OCI-LY1 (cell line): ENCODE measurements around the gene CDKN3.
A peak's percentile ranks its signal among the peaks of the same experiment; 100 is the strongest.
"Not testable (repeated sequence)": the region's sequence is repeated elsewhere in the genome, so short reads cannot be mapped to it uniquely, and the experiment has no call there.

ENCODE experiments used
- H2AFZ ChIP-seq: fragments of 200-600 bp; sonication (generic), shearing (Covaris generic); 2 replicates; pipeline ENCODE4 v1.6.0; 2014; ENCODE audit warnings: antibody characterized with exemption, mild to moderate bottlenecking, low read length
- H3F3A ChIP-seq: fragments of 200-600 bp; sonication (generic), shearing (Covaris generic); 2 replicates; pipeline ENCODE4 v1.6.0; 2014; ENCODE audit warnings: mild to moderate bottlenecking, antibody characterized with exemption, low read length, moderate library complexity; ENCODE audit not compliant: insufficient read depth
- H3K27ac ChIP-seq: fragments of 200-600 bp; sonication (generic); 2 replicates; pipeline ENCODE4 v1.5.1; 2014; ENCODE audit warnings: low read length, mixed run types, mild to moderate bottlenecking, low read depth; ENCODE audit not compliant: poor library complexity, severe bottlenecking
- H3K27me3 ChIP-seq: fragments of 200-600 bp; sonication (generic); 2 replicates; pipeline ENCODE4 v1.6.0; 2014; ENCODE audit warnings: antibody characterized with exemption, mild to moderate bottlenecking, low read length, moderate library complexity; ENCODE audit not compliant: insufficient read depth
- H3K36me3 ChIP-seq: fragments of 200-600 bp; sonication (generic); 2 replicates; pipeline ENCODE4 v1.6.1; 2014; ENCODE audit warnings: mild to moderate bottlenecking, antibody characterized with exemption, low read length, moderate library complexity, mixed read lengths; ENCODE audit not compliant: insufficient read depth
- H3K4me1 ChIP-seq: fragments of 200-600 bp; sonication (generic); 2 replicates; pipeline ENCODE4 v1.5.1; 2014; ENCODE audit warnings: mild to moderate bottlenecking, low read length, moderate library complexity; ENCODE audit not compliant: insufficient read depth, severe bottlenecking
- H3K4me2 ChIP-seq: fragments of 200-600 bp; sonication (generic), shearing (Covaris generic); 2 replicates; pipeline ENCODE4 v1.6.1; 2014; ENCODE audit warnings: low read length
- H3K4me3 ChIP-seq: fragments of 200-600 bp; sonication (generic); 2 replicates; pipeline ENCODE4 v1.5.1; 2014; ENCODE audit warnings: low read length, low read depth, mild to moderate bottlenecking, mixed read lengths; ENCODE audit not compliant: poor library complexity, severe bottlenecking
- H3K79me2 ChIP-seq: fragments of 200-600 bp; shearing (Covaris generic); 2 replicates; pipeline ENCODE4 v1.6.1; 2016; ENCODE audit warnings: mixed run types, low read length, mixed read lengths; ENCODE audit not compliant: insufficient read depth
- H3K9ac ChIP-seq: fragments of 200-600 bp; sonication (generic), shearing (Covaris generic); 2 replicates; pipeline ENCODE4 v1.6.1; 2014; ENCODE audit warnings: mild to moderate bottlenecking, low read length, mixed read lengths
- H3K9me2 ChIP-seq: fragments of 200-600 bp; sonication (generic), shearing (Covaris generic); 2 replicates; pipeline ENCODE4 v1.6.1; 2014; ENCODE audit warnings: low read depth, mild to moderate bottlenecking, low read length, mixed read lengths
- H3K9me3 ChIP-seq: fragments of 200-600 bp; shearing (Covaris generic); 2 replicates; pipeline ENCODE4 v1.6.1; 2014; ENCODE audit warnings: low read length, mixed read lengths
- H4K20me1 ChIP-seq: fragments of 200-600 bp; sonication (generic), shearing (Covaris generic); 2 replicates; pipeline ENCODE4 v1.6.0; 2016; ENCODE audit warnings: mild to moderate bottlenecking, low read length; ENCODE audit not compliant: insufficient read depth
- CTCF ChIP-seq: fragments of 200-600 bp; sonication (generic), shearing (Covaris generic); IDR thresholded peaks from 2 replicates; pipeline ENCODE4 v1.5.1; 2017; ENCODE audit warnings: mild to moderate bottlenecking, antibody characterized with exemption, low read length, moderate library complexity, mixed read lengths
- EZH2 ChIP-seq: fragments of 200-600 bp; sonication (generic), shearing (Covaris generic); IDR thresholded peaks from 2 replicates; pipeline ENCODE4 v1.8.0; 2017; ENCODE audit warnings: borderline replicate concordance, mixed run types, mild to moderate bottlenecking, antibody characterized with exemption, low read length, moderate library complexity, mixed read lengths

CDKN3 gene

GRCh38 chr14:54440037-54440436 is 43.2 kb downstream of the CDKN3 start:
- peak overlapping the region; percentile 67 for H3K27ac ChIP-seq
- peak overlapping the region; percentile 82 for H3K4me2 ChIP-seq
- H4K20me1 ChIP-seq = no peaks in the 10 kb centered on the region
- H3K36me3 ChIP-seq = peaks cover 17% of the 10 kb centered on the region
- TF ChIP-seq CTCF (no peak), EZH2 (no peak)
- H3K9ac ChIP-seq = peak overlapping the region; percentile 77
- no peaks in the 10 kb centered on the region for H3K9me2 ChIP-seq
- no peak overlapping the region for H2AFZ ChIP-seq
- H3K27me3 ChIP-seq = no peaks in the 10 kb centered on the region
- H3K79me2 ChIP-seq = peaks cover 56% of the 10 kb centered on the region
- peak overlapping the region; percentile 75 for H3K4me3 ChIP-seq
- H3K9me3 ChIP-seq = no peaks in the 10 kb centered on the region
- H3F3A ChIP-seq = no peaks in the 10 kb centered on the region
- H3K4me1 ChIP-seq = peaks cover 60% of the 10 kb centered on the region

GRCh38 chr14:54440476-54440872 is 43.7 kb downstream of the CDKN3 start:
- Histone ChIP-seq H3K27me3 (no peaks in the 10 kb centered on the region), H3F3A (no peaks in the 10 kb centered on the region), H3K4me3 (peak overlapping the region; percentile 75), H3K4me2 (peak overlapping the region; percentile 82), H3K9me2 (no peaks in the 10 kb centered on the region), H2AFZ (no peak overlapping the region), H3K27ac (peak overlapping the region; percentile 67), H3K79me2 (peaks cover 52% of the 10 kb centered on the region), H4K20me1 (no peaks in the 10 kb centered on the region), H3K9me3 (no peaks in the 10 kb centered on the region), H3K4me1 (peaks cover 56% of the 10 kb centered on the region), H3K36me3 (peaks cover 13% of the 10 kb centered on the region), H3K9ac (peak overlapping the region; percentile 77)
- TF ChIP-seq CTCF (no peak), EZH2 (no peak)

GRCh38 chr14:54440873-54441868 is 44.4 kb downstream of the CDKN3 start, which contains the start of gene CNIH1:
CNIH1 (minus strand) TSS chr14:54441374; CDS start chr14:54441327, 47 bp downstream.
- Histone ChIP-seq H3K27ac (peak within 1 kb of the TSS; percentile 67), H3K27me3 (no peaks in the 10 kb centered on the region), H3K9me3 (no peaks in the 10 kb centered on the region), H3K4me2 (peak within 1 kb of the TSS; percentile 89), H3K9me2 (no peaks in the 10 kb centered on the region), H3K4me3 (peak within 1 kb of the TSS; percentile 75), H3K4me1 (peaks cover 49% of the 10 kb centered on the region), H3F3A (no peaks in the 10 kb centered on the region), H2AFZ (peak within 1 kb of the TSS; percentile 100), H3K9ac (peak within 1 kb of the TSS; percentile 77), H4K20me1 (no peaks in the 10 kb centered on the region), H3K36me3 (peaks cover 12% of the 10 kb centered on the region), H3K79me2 (peaks cover 45% of the 10 kb centered on the region)
- TF ChIP-seq EZH2 (no peak), CTCF (peak; percentile 92)

GRCh38 chr14:54442961-54443360 is 46.2 kb downstream of the CDKN3 start:
- peaks cover 31% of the 10 kb centered on the region for H3K4me1 ChIP-seq
- H3K9me2 ChIP-seq, H3K27me3 ChIP-seq: not testable (repeated sequence)

More at GRCh38 chr14:54442961-54443360, 46.2 kb downstream of the CDKN3 start:
- H3K9me3 ChIP-seq, H3F3A ChIP-seq, H4K20me1 ChIP-seq, H3K4me3 ChIP-seq, H3K27ac ChIP-seq, H3K4me2 ChIP-seq, H2AFZ ChIP-seq, H3K9ac ChIP-seq: not testable (repeated sequence)
- peaks cover 27% of the 10 kb centered on the region for H3K79me2 ChIP-seq
- peaks cover 12% of the 10 kb centered on the region for H3K36me3 ChIP-seq
